ENCODE results near the gene GJB2.

GJB2 gene

DNA sequence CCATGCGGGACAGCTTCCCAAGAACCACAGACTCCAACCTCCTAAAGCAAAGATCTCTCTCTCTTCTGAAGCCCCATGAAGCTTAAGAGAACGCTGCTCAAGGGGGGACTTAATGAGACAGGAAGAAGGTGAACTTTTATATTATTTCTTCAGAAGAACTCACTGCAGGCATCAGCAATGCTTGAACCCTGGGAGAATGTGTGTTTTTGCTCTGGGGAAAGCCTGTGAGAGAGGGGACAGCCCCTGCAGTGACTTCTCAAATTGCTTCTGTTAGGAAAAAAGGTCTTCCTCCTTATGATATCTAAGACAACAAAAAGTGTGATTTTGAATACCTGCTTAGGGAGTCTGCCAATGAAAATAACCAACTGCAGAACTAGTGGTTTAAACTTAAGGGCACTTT is 54.9 kb downstream of the GJB2 start:
- DNase-seq = no peak

Measured in NCI-H2171 (cell line).